SU-DHL-6 (cell line): Measurements from ENCODE around the gene POLR1A.
A peak's percentile ranks its signal among the peaks of the same experiment; 100 is the strongest.
"Not testable (repeated sequence)": the region's sequence is repeated elsewhere in the genome, so short reads cannot be mapped to it uniquely, and the experiment has no call there.

Experiments
- H2AFZ ChIP-seq: fragments of 200-600 bp; sonication (generic); 2 replicates; pipeline ENCODE4 v1.6.1; 2014; ENCODE audit warnings: low read depth, mild to moderate bottlenecking, moderate library complexity, mixed read lengths, antibody characterized with exemption, low read length; ENCODE audit not compliant: severe bottlenecking
- H3F3A ChIP-seq: fragments of 200-600 bp; shearing (Covaris generic); 2 replicates; pipeline ENCODE4 v1.6.0; 2016; ENCODE audit warnings: antibody characterized with exemption, mild to moderate bottlenecking; ENCODE audit not compliant: insufficient read depth
- H3K27ac ChIP-seq: fragments of 200-600 bp; sonication (generic); 2 replicates; pipeline ENCODE4 v1.5.1; 2016; ENCODE audit warnings: low read depth, mild to moderate bottlenecking, low read length, moderate library complexity, mixed read lengths
- H3K27me3 ChIP-seq: fragments of 200-600 bp; sonication (generic), shearing (Covaris generic); 2 replicates; pipeline ENCODE4 v1.6.0; 2014; ENCODE audit warnings: mild to moderate bottlenecking, low read length
- H3K36me3 ChIP-seq: fragments of 200-600 bp; sonication (generic); 2 replicates; pipeline ENCODE4 v1.6.1; 2014; ENCODE audit warnings: mild to moderate bottlenecking, low read length, mixed read lengths
- H3K4me2 ChIP-seq: fragments of 300-600, 200-600 bp; shearing (Covaris generic), sonication (generic); 2 replicates; pipeline ENCODE4 v1.6.0; 2014; ENCODE audit warnings: low read length, low read depth, mild to moderate bottlenecking; ENCODE audit not compliant: poor library complexity, severe bottlenecking
- H3K4me3 ChIP-seq: fragments of 200-600 bp; sonication (generic); 2 replicates; pipeline ENCODE4 v1.5.1; 2014; ENCODE audit warnings: antibody characterized with exemption, low read length, mild to moderate bottlenecking, mixed read lengths; ENCODE audit not compliant: insufficient read depth, poor library complexity, severe bottlenecking
- H3K79me2 ChIP-seq: fragments of 200-600 bp; sonication (generic); 2 replicates; pipeline ENCODE4 v1.6.1; 2014; ENCODE audit warnings: mild to moderate bottlenecking, low read length, moderate library complexity; ENCODE audit not compliant: insufficient read depth
- H3K9ac ChIP-seq: fragments of 200-600 bp; sonication (generic); 2 replicates; pipeline ENCODE4 v1.7.0; 2014; ENCODE audit warnings: mild to moderate bottlenecking, low read length
- H3K9me2 ChIP-seq: fragments of 200-600 bp; sonication (generic); replicated peaks from 2 replicates; pipeline ENCODE4 v1.6.1; 2014; ENCODE audit warnings: low read length; ENCODE audit not compliant: insufficient read depth
- H3K9me3 ChIP-seq: fragments of 200-600 bp; sonication (generic); 2 replicates; pipeline ENCODE4 v1.6.1; 2014; ENCODE audit warnings: low read length, mixed read lengths; ENCODE audit not compliant: insufficient read depth
- H4K20me1 ChIP-seq: fragments of 200-600 bp; sonication (generic); 2 replicates; pipeline ENCODE4 v1.6.1; 2014; ENCODE audit warnings: low read depth, mild to moderate bottlenecking, antibody characterized with exemption, low read length, moderate library complexity, mixed read lengths
- CTCF ChIP-seq: fragments of 200-600 bp; sonication (generic); IDR thresholded peaks from one replicate; pipeline ENCODE4 v1.5.1; 2017; ENCODE audit warnings: antibody characterized with exemption, mild to moderate bottlenecking, low read length, moderate library complexity; ENCODE audit not compliant: insufficient read depth, poor library complexity, severe bottlenecking
- EZH2phosphoT487 ChIP-seq: fragments of 200-600 bp; sonication (generic), shearing (Covaris generic); conservative IDR thresholded peaks from 2 replicates; pipeline ENCODE4 v1.6.1; 2018; ENCODE audit warnings: mild to moderate bottlenecking, antibody characterized with exemption, low read length, moderate library complexity, mixed read lengths

Gene POLR1A

GRCh38 chr2:85994421-85994777 is 111.3 kb downstream of the POLR1A start:
- no peaks in the 10 kb centered on the region for H3K9me2 ChIP-seq
- H3K79me2 ChIP-seq, result no peaks in the 10 kb centered on the region
- no peaks in the 10 kb centered on the region for H3K36me3 ChIP-seq
- no peaks in the 10 kb centered on the region for H4K20me1 ChIP-seq
- H3K9me3 ChIP-seq, result no peaks in the 10 kb centered on the region
- H3F3A ChIP-seq, result no peaks in the 10 kb centered on the region
- H3K27ac ChIP-seq, result no peak overlapping the region
- H3K27me3 ChIP-seq, result no peaks in the 10 kb centered on the region
- H3K9ac ChIP-seq, result no peak overlapping the region
- H3K4me3 ChIP-seq, result no peak overlapping the region
- no peak for TF ChIP-seq EZH2phosphoT487
- TF ChIP-seq CTCF, result no peak
- H2AFZ ChIP-seq, result peak overlapping the region; percentile 46
- peak overlapping the region; percentile 31 for H3K4me2 ChIP-seq

DNA sequence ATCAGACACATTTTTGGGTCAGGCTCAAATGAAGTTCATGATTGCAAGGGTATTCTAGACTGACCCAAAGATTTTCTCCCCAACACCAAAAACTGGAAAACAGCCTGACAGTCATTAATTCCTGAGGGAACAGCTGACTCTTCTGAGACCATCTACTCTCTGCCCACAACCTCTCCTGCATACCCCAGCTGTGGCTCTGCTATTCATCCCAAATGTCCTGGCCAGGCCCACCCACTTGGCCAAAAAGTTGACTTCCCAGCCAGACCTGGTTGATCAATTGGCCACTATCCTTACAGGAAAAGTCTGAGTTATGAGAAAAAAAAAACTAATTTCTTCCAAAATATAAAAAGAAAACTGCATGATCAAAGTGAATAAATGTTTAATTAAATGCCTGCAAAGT is 113.1 kb downstream of the POLR1A start:
- no peak overlapping the region for H3K27ac ChIP-seq
- TF ChIP-seq CTCF, result no peak
- no peaks in the 10 kb centered on the region for H3K79me2 ChIP-seq
- no peak overlapping the region for H3K4me3 ChIP-seq
- H4K20me1 ChIP-seq, result no peaks in the 10 kb centered on the region
- no peak overlapping the region for H3K9ac ChIP-seq
- H3F3A ChIP-seq, result no peaks in the 10 kb centered on the region
- no peak overlapping the region for H3K4me2 ChIP-seq
- no peak overlapping the region for H2AFZ ChIP-seq
- no peaks in the 10 kb centered on the region for H3K9me2 ChIP-seq
- no peaks in the 10 kb centered on the region for H3K27me3 ChIP-seq
- H3K9me3 ChIP-seq, result no peaks in the 10 kb centered on the region
- no peaks in the 10 kb centered on the region for H3K36me3 ChIP-seq

- not testable (repeated sequence) for H3K9me3 ChIP-seq, H2AFZ ChIP-seq, H3K9me2 ChIP-seq, H4K20me1 ChIP-seq, H3F3A ChIP-seq, H3K79me2 ChIP-seq, H3K27me3 ChIP-seq, H3K4me3 ChIP-seq, H3K27ac ChIP-seq, H3K9ac ChIP-seq, H3K36me3 ChIP-seq, H3K4me2 ChIP-seq
Observed at GRCh38 chr2:85992053-85992452, 113.6 kb downstream of the POLR1A start.

DNA sequence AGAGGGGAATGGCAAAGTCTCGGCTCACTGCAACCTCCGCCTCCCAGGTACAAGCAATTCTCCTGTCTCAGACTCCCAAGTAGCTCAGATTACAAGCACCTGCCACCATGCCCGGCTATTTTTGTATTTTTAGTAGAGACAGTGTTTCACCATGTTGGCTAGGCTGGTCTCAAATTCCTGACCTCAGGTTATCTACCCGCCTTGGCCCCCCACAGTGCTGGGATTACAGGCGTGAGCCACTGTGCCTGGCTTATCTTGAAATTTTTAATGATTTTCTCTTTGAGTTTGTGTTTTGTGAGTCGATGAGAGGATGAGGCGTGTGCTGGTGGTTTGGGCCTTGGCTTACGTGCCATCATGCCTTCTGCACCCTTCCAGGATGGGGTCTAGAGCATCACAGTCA is 115.6 kb downstream of the POLR1A start:
- H2AFZ ChIP-seq, result no peak overlapping the region
- no peak for TF ChIP-seq CTCF
- no peak for TF ChIP-seq EZH2phosphoT487
- no peaks in the 10 kb centered on the region for H3K9me2 ChIP-seq
- no peaks in the 10 kb centered on the region for H3F3A ChIP-seq
- H3K79me2 ChIP-seq, result no peaks in the 10 kb centered on the region
- no peaks in the 10 kb centered on the region for H4K20me1 ChIP-seq
- no peaks in the 10 kb centered on the region for H3K9me3 ChIP-seq
- H3K4me3 ChIP-seq, result no peak overlapping the region
- H3K4me2 ChIP-seq, result no peak overlapping the region
- H3K9ac ChIP-seq, result no peak overlapping the region
- H3K27ac ChIP-seq, result no peak overlapping the region
- H3K36me3 ChIP-seq, result no peaks in the 10 kb centered on the region
- H3K27me3 ChIP-seq, result no peaks in the 10 kb centered on the region
